Activated CD8-positive, alpha-beta memory T cell treated with anti-CD3 and anti-CD28 coated beads, Interleukin-2, amount 10 ng/mL, durations not matched to agents 7 days and 5 days (primary cell): ENCODE measurements around the gene ZNF784. TPM values are rescaled to one million over a fixed set of nuclear protein-coding genes. Genes with fewer than 3 reads are reported as not detected.

Source experiments
- ATAC-seq: fragments of 150-1000 bp; cut with Tn5 transposase; one replicate; pipeline ENCODE4 v1.10.0; 2021; ENCODE audit warnings: moderate library complexity
- CTCF ChIA-PET: fragments of 350-600 bp; sonication (Branson Sonifier 250); formaldehyde crosslinking; loops from one replicate; lab custom pipeline; 2021; ENCODE audit warnings: antibody characterized with exemption; lab: Charles Lee
- DNase-seq: peaks from one replicate; pipeline ENCODE4 v3.0.0-alpha.2; 2020
- H3K27ac Mint-ChIP-seq: one replicate; pipeline ENCODE4 v1.8.0; 2021; ENCODE audit warnings: mild to moderate bottlenecking, mixed read lengths
- H3K27me3 Mint-ChIP-seq: one replicate; pipeline ENCODE4 v1.8.0; 2021; ENCODE audit warnings: mixed read lengths
- H3K36me3 Mint-ChIP-seq: one replicate; pipeline ENCODE4 v1.8.0; 2021; ENCODE audit warnings: mild to moderate bottlenecking, mixed read lengths
- H3K4me1 Mint-ChIP-seq: one replicate; pipeline ENCODE4 v1.8.0; 2021; ENCODE audit warnings: mixed read lengths
- H3K4me3 Mint-ChIP-seq: one replicate; pipeline ENCODE4 v1.8.0; 2021; ENCODE audit warnings: mild to moderate bottlenecking, moderate library complexity, mixed read lengths
- H3K9me3 Mint-ChIP-seq: one replicate; pipeline ENCODE4 v1.8.0; 2022; ENCODE audit warnings: low read depth, mixed read lengths
- total RNA-seq, 2 experiments: library from RNA; stranded (reverse); gene quantifications; one replicate each; pipeline ENCODE4 v1.2.3, GENCODE V29; 2021

The ZNF784 gene
- total RNA-seq, 2 experiments from 2014 or later, result 5.1 to 7.3 TPM

DNA sequence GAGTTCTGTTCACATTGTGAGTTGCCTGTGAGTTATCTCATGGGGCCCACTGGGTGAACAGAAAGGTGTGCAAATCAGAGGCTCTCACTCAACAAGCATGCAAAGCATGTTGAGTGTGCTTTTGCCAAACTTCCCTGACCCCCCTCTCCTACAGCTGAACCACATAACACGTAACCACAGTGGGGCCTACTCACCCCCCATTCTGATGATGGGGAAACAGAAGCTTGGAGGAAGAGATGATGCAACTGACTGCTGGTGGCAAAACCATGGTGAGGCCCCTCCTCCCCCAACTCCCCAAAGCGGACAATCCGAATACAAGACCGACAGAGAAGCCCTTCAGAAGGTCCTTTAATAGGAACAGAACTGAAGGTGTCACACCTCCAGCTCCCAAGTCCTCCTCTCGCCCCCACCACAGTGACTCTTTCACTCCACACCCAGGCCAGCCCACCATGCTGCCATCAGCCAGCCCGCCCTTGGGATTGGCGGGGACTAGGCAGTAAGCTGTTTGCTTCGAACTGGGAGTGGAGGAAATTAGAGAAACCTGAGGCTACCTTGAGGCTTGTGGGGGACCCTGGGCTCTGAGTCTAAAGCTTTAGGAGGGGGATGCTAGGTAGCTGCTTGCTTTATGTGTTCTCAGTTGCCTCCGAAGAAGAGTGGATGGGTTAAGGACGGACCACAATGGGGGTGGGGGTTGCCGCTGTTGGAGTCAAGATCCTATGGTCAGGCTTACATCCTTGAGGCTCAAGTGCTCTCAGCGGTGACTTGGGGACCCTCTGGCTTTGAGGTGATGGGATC is 3.8 kb downstream of the ZNF784 start:
- DNase-seq (no peak), ATAC-seq (no peak)
- Mint-ChIP-seq H3K27ac (peak overlapping the region; percentile 67), H3K27me3 (no peaks in the 10 kb centered on the region), H3K4me1 (peaks cover 39% of the 10 kb centered on the region), H3K36me3 (peaks cover 20% of the 10 kb centered on the region), H3K9me3 (no peaks in the 10 kb centered on the region), H3K4me3 (no peak overlapping the region)
- CTCF ChIA-PET, result interaction anchor here (1.1 to 4.5 kb wide), 3 partner anchors 11 to 117 kb away, joined by 4 to 25 read pairs (median 18); partner anchors contain the start of gene ZNF865

- H3K4me3 Mint-ChIP-seq, result no peak overlapping the region
- H3K4me1 Mint-ChIP-seq, result peaks cover 31% of the 10 kb centered on the region
- peaks cover 22% of the 10 kb centered on the region for H3K36me3 Mint-ChIP-seq
- CTCF ChIA-PET, result interaction anchor here (0.8 to 4.5 kb wide), 3 partner anchors 13 to 103 kb away, joined by 4 to 25 read pairs (median 18); partner anchors contain the start of gene ZNF865
- H3K27me3 Mint-ChIP-seq, result no peaks in the 10 kb centered on the region
- no peaks in the 10 kb centered on the region for H3K9me3 Mint-ChIP-seq
- ATAC-seq (no peak), DNase-seq (no peak)
- H3K27ac Mint-ChIP-seq, result no peak overlapping the region
Observed at GRCh38 chr19:55619286-55619685, 5.1 kb downstream of the ZNF784 start.

GRCh38 chr19:55618426-55618825 is 5.9 kb downstream of the ZNF784 start:
- Mint-ChIP-seq H3K4me3 (no peak overlapping the region), H3K4me1 (peaks cover 24% of the 10 kb centered on the region), H3K27ac (no peak overlapping the region), H3K36me3 (peaks cover 25% of the 10 kb centered on the region), H3K27me3 (no peaks in the 10 kb centered on the region), H3K9me3 (no peaks in the 10 kb centered on the region)
- CTCF ChIA-PET, result interaction anchor here (0.8 to 4.5 kb wide), 3 partner anchors 12 to 36 kb away, joined by 3 to 25 read pairs (median 4); partner anchors contain the start of genes U2AF2 and ZNF865
- ATAC-seq (no peak), DNase-seq (no peak)

DNA sequence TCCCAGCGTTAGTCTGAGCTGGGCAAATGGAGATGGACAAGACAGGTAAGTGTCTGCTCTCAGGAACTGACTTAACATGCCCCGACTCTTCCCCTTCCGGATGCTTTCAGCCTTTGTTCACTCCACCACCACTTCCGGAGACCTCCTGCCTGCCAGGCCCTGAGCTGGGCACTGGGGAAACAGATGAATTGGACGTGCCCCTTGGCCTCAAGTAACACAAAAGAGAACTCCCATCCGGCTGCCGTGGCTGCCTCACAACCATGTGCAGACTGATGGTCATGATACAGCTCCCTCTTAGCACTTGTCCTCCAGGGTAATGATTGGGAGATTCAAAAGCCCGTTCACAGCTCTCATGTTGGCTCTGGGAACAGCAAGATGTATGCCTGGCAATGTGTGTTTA is 6.9 kb downstream of the ZNF784 start:
- H3K4me3 Mint-ChIP-seq, result no peak overlapping the region
- no peaks in the 10 kb centered on the region for H3K27me3 Mint-ChIP-seq
- CTCF ChIA-PET, result interaction anchor here (0.8 to 4.5 kb wide), 3 partner anchors 11 to 15 kb away, joined by 3 to 25 read pairs (median 4); partner anchors contain the start of gene ZNF865
- H3K4me1 Mint-ChIP-seq, result peaks cover 21% of the 10 kb centered on the region
- no peak overlapping the region for H3K27ac Mint-ChIP-seq
- peaks cover 34% of the 10 kb centered on the region for H3K36me3 Mint-ChIP-seq
- DNase-seq (no peak), ATAC-seq (no peak)
- H3K9me3 Mint-ChIP-seq, result no peaks in the 10 kb centered on the region

DNA sequence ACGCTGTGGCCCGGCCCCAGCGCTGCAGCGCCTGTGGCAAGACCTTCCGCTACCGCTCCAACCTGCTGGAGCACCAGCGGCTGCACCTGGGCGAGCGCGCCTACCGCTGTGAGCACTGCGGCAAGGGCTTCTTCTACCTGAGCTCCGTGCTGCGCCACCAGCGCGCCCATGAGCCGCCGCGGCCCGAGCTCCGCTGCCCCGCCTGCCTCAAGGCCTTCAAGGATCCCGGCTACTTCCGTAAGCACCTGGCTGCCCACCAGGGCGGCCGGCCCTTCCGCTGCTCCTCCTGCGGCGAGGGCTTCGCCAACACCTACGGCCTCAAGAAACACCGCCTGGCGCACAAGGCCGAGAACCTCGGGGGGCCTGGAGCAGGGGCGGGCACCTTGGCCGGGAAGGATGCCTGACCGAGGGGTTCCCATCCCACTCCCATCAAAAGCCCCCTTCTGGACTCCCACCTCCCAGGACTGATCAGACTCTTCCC is 7.9 kb downstream of the ZNF784 start:
- ATAC-seq, result no peak
- Mint-ChIP-seq H3K27ac (no peak overlapping the region), H3K4me3 (no peak overlapping the region), H3K36me3 (peaks cover 34% of the 10 kb centered on the region), H3K27me3 (no peaks in the 10 kb centered on the region), H3K9me3 (no peaks in the 10 kb centered on the region), H3K4me1 (peaks cover 23% of the 10 kb centered on the region)
- DNase-seq, result no peak
- CTCF ChIA-PET, result interaction anchor here (0.5 kb wide), 1 partner anchor 52 kb away, joined by 5 read pairs; no protein-coding TSS in a partner anchor

DNA sequence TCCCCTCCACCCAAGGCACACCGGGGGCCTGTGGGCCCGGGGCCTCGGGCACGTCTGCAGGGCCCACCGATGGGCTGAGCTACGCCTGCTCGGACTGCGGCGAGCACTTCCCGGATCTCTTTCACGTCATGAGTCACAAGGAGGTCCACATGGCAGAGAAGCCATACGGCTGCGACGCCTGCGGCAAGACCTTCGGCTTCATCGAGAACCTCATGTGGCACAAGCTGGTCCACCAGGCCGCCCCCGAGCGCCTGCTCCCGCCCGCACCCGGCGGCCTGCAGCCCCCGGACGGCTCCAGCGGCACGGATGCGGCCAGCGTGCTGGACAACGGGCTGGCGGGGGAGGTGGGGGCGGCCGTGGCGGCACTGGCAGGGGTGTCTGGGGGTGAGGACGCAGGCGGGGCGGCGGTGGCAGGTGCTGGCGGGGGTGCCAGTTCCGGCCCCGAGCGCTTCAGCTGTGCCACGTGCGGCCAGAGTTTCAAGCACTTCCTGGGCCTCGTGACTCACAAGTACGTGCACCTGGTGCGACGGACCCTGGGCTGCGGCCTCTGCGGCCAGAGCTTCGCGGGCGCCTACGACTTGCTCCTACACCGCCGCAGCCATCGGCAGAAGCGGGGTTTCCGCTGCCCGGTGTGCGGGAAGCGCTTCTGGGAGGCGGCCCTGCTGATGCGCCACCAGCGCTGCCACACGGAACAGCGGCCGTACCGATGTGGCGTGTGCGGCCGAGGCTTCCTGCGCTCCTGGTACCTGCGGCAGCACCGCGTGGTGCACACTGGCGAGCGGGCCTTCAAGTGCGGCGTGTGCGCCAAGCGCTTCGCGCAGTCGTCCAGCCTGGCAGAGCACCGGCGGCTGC is 8.6 kb downstream of the ZNF784 start:
- Mint-ChIP-seq H3K4me1 (peaks cover 16% of the 10 kb centered on the region), H3K9me3 (no peaks in the 10 kb centered on the region), H3K36me3 (peaks cover 34% of the 10 kb centered on the region), H3K27ac (no peak overlapping the region), H3K4me3 (no peak overlapping the region), H3K27me3 (no peaks in the 10 kb centered on the region)
- DNase-seq (no peak), ATAC-seq (no peak)
- CTCF ChIA-PET, result interaction anchor here (0.9 kb wide), 1 partner anchor 112 kb away, joined by 3 read pairs; no protein-coding TSS in a partner anchor

DNA sequence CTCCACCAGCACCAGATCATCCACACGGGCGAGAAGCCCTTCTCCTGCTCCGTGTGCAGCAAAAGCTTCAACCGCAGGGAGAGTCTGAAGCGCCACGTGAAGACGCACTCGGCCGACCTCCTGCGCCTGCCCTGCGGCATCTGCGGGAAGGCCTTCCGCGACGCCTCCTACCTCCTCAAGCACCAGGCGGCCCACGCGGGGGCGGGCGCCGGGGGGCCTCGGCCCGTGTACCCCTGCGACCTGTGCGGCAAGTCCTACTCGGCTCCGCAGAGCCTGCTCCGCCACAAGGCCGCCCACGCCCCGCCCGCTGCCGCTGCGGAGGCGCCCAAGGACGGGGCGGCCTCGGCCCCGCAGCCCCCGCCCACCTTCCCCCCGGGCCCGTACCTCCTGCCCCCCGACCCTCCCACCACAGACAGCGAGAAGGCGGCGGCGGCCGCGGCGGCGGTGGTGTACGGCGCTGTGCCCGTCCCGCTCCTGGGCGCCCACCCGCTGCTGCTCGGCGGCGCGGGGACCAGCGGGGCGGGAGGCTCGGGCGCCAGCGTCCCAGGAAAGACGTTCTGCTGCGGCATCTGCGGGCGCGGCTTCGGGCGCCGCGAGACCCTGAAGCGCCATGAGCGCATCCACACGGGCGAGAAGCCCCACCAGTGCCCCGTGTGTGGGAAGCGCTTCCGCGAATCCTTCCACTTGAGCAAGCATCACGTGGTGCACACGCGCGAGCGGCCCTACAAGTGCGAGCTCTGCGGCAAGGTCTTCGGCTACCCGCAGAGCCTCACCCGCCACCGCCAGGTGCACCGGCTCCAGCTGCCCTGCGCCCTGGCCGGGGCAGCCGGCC is 9.4 kb downstream of the ZNF784 start:
- no peak for DNase-seq
- CTCF ChIA-PET, result interaction anchor here (0.9 kb wide), 1 partner anchor 111 kb away, joined by 3 read pairs; no protein-coding TSS in a partner anchor
- no peak for ATAC-seq
- no peaks in the 10 kb centered on the region for H3K9me3 Mint-ChIP-seq
- peaks cover 8% of the 10 kb centered on the region for H3K4me1 Mint-ChIP-seq
- no peak overlapping the region for H3K27ac Mint-ChIP-seq
- no peak overlapping the region for H3K4me3 Mint-ChIP-seq
- H3K27me3 Mint-ChIP-seq, result no peaks in the 10 kb centered on the region
- H3K36me3 Mint-ChIP-seq, result peaks cover 30% of the 10 kb centered on the region

GRCh38 chr19:55613930-55614710 is 10.2 kb downstream of the ZNF784 start:
- CTCF ChIA-PET, result no interaction called here
- ATAC-seq (no peak), DNase-seq (no peak)
- Mint-ChIP-seq H3K9me3 (no peaks in the 10 kb centered on the region), H3K27ac (no peak overlapping the region), H3K4me3 (no peak overlapping the region), H3K36me3 (peaks cover 35% of the 10 kb centered on the region), H3K4me1 (peaks cover 2% of the 10 kb centered on the region), H3K27me3 (no peaks in the 10 kb centered on the region)

- Mint-ChIP-seq H3K27ac (no peak overlapping the region), H3K9me3 (no peaks in the 10 kb centered on the region)
- CTCF ChIA-PET, result no interaction called here
Observed at GRCh38 chr19:55613396-55613795, 11.0 kb downstream of the ZNF784 start.

DNA sequence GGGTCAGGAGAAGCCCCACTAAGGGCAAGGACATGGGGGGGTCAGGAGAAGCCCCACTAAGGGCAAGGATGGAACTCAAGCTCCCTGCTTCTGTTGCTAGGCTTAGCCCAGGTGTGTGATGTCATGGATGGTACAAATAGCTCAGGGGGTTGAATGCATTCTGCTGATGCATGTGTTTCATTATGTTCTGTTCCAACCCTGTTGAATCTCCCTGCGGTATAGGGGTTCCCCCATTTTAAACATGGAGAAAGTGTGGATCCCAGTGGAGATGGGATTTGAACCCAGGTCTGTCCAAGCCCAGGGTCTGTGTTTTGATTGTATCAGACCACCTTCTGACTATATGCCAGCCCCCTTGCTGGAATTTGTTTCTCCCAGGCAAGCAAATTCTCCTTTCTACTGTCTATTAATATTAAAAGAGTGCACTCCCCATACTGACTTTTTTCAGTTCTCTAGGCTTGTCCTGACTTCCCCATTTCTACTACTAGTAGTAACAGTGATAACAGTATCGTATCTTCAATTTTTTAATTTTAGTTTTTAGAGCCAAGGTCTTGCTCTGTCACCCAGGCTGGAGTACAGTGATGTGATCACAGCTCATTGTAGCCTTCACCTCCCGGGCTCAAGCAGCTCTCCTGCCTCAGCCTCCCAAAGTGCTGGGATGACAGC is 12.3 kb downstream of the ZNF784 start:
- H3K27me3 Mint-ChIP-seq, result no peaks in the 10 kb centered on the region
- H3K36me3 Mint-ChIP-seq, result peaks cover 36% of the 10 kb centered on the region
- DNase-seq (no peak), ATAC-seq (no peak)
- H3K4me1 Mint-ChIP-seq, result peaks cover 15% of the 10 kb centered on the region
- no peaks in the 10 kb centered on the region for H3K9me3 Mint-ChIP-seq
- no peak overlapping the region for H3K4me3 Mint-ChIP-seq
- CTCF ChIA-PET, result interaction anchor here (1.2 kb wide), 1 partner anchor 19 kb away, joined by 4 read pairs; no protein-coding TSS in a partner anchor
- no peak overlapping the region for H3K27ac Mint-ChIP-seq

More at GRCh38 chr19:55613396-55613795, 11.0 kb downstream of the ZNF784 start:
- no peaks in the 10 kb centered on the region for H3K27me3 Mint-ChIP-seq
- ATAC-seq (no peak), DNase-seq (no peak)
- no peak overlapping the region for H3K4me3 Mint-ChIP-seq
- H3K4me1 Mint-ChIP-seq, result peaks cover 6% of the 10 kb centered on the region
- peaks cover 39% of the 10 kb centered on the region for H3K36me3 Mint-ChIP-seq

DNA sequence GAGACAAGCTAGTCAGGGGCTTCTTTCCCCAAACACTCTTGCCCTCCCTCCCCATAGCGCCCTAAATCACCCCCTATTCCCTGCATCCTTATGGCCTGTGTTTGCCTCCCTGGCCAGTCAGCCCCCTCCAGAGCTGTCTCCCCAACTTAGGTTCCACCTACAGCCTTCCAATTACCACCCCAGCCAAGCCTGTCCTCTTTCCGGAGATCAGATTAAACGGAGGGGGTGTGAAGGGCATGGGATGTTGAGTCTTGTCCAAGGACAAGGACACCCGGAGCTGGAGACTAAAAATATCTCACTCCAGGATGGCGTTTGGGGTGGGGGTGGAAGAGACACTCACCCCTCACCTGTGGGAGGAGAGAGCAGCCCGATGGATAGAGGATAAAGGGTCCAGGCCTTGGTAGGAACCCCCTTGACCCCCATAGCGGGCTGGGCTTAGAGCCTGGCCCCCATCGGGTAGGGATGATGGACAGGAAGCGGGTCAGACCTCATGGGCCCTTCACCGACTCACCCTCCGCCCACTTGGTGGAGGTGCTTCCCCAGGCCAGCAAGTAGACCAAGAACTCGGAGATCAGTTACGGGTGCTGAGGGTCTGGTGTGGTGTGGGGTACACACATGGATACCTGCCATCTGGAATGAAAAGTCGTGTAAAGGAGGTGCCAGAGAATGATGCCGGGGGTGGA is 12.9 kb downstream of the ZNF784 start:
- CTCF ChIA-PET, result interaction anchor here (1.1 to 1.5 kb wide), 3 partner anchors 14 to 21 kb away, joined by 3 to 4 read pairs (median 4); no protein-coding TSS in a partner anchor
- Mint-ChIP-seq H3K36me3 (peaks cover 33% of the 10 kb centered on the region), H3K27me3 (no peaks in the 10 kb centered on the region), H3K9me3 (no peaks in the 10 kb centered on the region), H3K4me3 (no peak overlapping the region), H3K27ac (no peak overlapping the region), H3K4me1 (peaks cover 22% of the 10 kb centered on the region)
- no peak for DNase-seq
- no peak for ATAC-seq
